HG03571 (cell line): ENCODE results near the gene CDK4.

Experiments
- ATAC-seq: cut with Tn5 transposase; IDR thresholded peaks from one replicate; pipeline ENCODE4 v1.9.1; 2021; ENCODE audit not compliant: unreplicated experiment

Gene CDK4

DNA sequence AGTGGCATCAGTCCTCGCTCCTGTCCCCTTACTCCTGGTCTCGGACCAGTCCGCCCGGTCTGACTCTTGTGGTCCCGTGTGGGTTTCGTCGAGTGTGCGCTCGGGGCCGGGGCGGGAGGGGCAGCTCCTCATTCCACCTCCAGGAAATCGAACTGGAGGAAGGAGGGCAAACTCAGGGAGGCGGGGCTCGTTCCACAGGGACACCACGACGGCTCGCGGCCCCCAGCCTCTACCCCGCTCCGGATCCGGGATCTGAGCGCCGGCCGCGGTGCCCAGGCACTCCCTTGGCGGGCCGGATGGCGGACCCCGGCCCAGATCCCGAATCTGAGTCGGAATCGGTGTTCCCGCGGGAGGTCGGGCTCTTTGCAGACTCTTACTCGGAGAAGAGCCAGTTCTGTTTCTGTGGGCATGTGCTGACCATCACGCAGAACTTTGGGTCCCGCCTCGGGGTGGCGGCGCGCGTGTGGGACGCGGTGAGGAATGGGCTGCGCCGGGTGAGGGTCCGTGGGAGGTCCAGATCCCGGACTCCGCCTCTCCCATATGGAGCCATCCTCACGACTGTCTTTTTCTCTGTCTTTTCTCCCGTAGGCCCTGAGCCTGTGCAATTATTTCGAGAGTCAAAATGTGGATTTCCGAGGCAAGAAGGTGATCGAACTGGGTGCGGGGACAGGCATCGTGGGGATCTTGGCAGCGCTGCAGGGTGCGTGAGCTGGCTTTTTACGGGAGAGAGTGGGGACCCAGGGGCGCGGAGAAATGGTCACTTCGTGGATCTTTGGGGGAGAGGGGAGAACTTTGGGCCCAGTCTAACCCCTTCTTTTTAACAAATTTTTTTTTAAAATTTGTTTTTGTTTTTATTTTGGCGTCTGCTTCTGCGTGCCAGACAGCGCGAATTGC lies 20.6 kb upstream of the CDK4 start, which contains the start of gene EEF1AKMT3:
EEF1AKMT3 (plus strand) TSS at position 186 of the 894 bp plus-strand sequence; CDS start at position 297, 111 bp downstream.
- peak; percentile 33 for ATAC-seq

DNA sequence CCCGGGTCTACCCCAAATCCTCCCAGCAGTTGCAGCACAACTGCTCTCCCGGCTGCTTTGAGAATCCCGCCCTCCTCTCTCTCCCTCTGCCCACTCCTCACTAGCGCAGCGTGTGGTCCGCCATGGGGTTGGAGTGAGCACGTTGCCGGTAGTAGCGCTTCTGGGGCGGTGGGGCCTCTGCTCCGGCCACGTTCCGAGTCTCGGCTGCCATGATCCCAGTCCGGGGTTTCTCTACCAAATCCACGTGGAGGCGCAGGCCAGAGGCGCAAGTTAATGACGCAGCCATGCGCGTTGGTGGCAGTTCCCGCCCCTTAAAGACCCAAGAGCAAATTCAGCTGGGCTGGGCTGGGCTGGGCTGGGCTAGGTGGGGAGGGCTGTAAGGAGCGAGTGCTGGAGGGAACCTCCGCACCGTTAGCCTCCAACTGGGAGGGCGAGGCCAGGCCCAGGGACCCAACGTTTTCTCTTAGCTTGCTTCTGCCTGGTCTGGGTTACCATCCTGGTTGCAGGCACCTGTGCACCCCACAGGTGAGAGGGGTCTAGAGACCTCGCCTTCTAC lies 19.8 kb upstream of the CDK4 start, which contains the start of gene METTL1:
METTL1 (minus strand) TSS at position 233 of the 556 bp plus-strand sequence; CDS start at position 211, 22 bp downstream.
- peak; percentile 79 for ATAC-seq

DNA sequence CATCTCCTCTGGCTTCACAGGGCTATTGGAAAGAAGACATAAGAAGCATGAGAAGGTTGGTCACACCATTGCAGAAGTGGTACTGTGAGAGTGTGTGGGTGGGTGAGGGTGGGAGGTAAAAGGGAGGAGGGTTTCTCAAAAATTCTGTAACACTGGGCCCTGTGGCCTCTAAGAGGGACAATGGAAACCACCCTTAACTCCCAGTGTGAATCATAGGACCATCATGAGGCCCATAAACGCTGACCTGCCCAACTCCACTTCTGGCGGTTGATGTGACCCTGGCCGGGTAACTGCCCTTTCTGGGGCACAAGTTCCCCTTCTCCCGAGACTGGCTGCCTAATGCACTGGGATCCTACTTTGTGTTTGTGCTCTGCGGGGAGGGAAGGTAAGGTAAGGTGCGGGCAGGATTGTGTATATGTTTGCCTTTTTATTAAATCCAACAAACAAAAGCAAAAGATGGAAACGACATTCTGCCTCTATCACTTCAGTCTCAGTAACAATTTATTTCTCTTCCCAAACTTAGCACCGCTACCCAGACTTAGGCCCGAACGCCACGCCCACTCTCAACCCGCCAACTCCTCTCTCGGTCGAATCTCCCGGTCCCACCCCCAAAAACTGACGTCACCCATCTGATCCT lies 19.2 kb upstream of the CDK4 start:
- peak; percentile 68 for ATAC-seq

DNA sequence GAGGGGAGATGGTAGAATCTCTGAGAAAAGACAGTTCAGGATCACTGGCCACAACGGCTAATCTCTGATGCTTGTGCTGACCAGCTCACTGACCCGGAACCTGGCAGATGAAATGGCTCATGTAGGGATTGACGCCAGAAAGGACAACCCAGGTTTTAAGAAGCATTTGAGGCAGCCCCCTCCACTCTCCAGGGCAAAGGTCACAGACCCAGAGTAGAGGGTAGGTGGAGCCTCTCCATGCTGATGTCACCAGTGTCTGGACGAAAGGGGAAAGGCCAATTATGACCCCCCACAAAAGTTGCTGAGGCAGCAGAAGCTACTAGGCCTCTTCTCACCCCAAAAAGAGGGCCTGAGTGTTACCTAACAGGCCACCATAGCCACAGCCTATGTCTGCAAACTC lies 18.6 kb upstream of the CDK4 start:
- ATAC-seq: no peak

DNA sequence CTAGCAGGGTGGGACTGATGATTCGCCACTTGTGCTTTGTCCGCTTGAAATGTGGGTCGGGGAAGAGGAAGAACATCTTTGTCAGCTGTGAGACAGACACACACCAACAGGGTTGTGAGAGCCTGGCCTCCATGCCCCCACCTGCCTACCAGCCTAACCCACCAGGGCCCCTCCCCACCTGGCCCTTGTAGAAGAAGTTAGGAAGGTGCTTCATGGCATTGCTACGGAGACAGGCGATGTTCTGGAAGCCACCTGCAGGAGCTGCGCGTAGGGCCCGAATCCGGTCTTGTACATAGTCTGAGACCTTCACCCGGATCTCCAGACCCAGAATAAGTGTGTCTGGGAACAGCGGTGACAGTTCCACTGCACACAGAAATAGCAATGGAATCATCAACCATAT lies 17.5 kb upstream of the CDK4 start:
- ATAC-seq: no peak

DNA sequence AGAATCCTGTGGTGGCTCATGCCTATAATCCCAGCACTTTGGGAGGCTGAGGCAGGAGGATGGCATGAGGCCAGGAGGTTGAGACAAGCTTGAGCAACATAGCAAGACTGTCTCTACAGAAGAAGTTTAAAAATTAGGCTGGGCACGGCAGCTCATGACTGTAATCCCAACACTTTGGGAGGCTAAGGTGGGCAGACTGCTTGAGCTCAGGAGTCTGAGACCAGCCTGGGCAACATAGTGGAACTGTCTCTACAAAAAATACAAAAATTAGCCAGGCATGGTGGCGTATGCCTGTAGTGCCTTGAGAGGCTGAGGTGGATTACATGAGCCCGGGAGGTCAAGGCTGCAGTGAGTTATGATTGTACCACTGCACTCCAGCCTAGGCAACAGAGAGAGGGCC lies 15.8 kb upstream of the CDK4 start:
- ATAC-seq: no peak

DNA sequence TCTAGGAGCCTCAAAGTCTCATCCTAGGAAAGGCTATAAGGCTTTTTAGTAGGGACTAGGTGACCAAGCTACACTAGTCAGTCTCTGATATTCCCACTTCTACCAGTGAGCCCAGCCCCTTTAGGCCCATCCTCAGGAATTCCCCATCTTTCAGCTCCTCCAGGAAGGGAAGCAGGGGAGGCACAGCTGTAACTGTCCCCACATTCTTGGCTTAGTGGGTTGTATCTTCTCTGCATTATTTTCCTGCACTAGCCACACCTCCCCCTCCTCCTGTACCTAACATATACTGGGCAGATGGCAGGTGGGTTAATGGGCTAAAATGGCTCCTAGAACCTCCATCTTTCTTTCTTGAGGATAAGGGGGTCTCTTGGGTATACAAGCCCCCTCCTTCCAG lies 15.2 kb upstream of the CDK4 start:
- no peak for ATAC-seq

DNA sequence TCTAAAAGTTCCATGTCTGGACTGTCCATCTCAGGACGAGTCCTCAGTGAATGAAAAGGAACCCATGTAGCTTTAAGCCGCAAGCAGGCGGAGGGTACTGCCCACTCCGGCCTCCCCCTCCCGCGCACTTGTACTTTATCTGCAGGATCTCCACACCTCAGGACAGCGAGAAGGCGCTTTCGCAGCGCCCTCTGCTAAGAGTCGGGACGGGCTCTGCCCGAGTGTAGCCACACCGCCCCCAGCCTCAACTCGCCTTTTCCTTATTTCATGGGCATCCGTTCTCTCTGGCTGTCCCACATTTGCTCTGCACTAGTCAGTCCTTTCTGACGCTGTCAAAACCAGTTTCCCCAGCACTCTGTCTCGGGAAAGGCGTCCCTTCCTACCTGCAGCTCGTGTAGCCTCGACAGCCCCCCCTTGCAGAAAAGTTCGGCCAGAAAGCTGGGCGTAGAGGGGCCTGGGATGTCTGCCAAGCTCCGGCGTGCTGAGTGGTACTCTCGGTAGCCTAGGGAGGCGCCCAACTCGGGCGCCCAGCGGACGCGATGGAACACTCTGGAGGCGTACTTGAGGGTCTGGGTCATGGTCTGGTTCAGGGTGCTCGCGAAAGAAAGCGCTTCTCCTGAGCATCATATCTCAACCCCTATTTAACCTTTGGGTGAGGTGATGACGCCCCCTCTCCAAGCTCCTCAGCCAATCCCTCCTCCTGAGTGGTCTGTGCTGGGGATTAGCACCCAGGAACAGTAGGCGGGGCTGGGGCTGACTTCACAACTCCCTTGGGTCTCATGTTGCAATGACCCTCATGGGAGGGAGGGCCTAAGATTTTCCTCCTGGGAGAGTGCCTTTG lies 14.6 kb upstream of the CDK4 start, which contains the start of gene CYP27B1:
CYP27B1 (minus strand) TSS at position 615 of the 841 bp plus-strand sequence; CDS start at position 578, 37 bp downstream.
- ATAC-seq: no peak

DNA sequence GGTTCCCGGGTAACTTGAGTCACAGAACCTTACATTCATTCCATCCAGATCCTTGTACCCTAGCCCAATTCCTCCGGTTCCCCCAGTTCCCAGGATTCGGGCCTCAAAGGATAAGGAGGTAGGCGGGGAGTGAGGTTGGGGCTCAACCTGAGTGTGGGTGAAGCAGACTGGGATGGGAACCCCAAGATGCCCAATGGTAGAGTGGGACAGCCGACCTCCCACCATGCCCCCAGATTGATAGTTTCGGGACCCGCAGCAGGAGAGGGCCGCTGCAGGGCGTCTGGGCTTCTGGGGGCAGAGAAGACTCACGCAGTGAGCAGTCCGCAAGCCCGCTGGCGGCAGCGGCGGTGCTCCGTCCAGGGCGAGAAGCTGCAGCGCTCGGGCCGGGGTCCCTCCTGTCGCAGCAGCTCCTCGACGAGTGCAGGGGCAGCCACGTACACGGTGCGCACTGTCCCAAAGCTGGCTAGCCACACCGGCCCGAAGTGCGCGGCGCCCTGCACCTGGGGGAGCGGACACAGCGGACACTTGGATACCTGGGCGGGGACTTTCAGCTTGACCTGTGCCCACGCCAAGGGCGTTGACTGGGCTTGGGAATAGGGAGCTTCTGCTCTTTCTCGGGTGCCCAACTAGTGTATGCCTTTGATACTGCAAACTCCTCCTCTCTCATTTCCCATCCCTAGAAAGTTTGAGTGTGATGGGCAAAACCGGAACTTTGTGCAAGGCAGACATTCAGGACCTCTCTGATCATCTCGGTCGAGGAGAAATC lies 13.8 kb upstream of the CDK4 start:
- no peak for ATAC-seq

DNA sequence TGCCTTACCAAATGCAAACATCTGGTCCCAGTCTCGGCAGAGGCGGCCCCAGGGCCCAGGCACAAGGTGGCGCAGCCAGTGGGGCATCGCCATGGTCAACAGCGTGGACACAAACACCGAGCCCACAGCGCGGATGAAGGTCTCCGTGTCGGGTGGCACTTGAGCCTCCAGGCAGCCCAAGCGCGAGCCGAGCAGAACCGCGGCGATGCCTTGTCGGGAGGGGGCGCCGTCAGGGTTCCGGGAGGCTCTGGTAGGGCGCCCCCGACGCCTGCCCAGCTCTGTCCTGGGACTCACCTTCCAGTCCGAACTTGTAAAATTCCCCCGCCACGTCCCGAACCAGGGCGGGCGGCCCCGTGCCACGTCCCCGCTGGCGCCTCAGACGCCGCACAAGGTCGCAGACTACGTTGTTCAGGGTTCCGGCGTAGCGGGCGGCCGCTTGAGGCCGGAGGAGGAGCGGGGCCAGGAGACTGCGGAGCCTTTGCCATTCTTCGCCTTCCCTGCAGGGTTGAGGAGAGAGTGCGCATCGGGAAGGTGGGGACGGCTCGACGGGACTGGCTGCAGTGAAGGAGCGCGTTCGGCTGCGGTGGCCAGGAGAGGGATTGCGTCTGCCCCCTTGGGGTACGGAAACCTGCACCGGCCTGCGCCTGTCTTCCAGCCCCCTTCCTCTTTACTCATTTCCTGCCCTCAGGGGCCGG lies 13.0 kb upstream of the CDK4 start:
- no peak for ATAC-seq

DNA sequence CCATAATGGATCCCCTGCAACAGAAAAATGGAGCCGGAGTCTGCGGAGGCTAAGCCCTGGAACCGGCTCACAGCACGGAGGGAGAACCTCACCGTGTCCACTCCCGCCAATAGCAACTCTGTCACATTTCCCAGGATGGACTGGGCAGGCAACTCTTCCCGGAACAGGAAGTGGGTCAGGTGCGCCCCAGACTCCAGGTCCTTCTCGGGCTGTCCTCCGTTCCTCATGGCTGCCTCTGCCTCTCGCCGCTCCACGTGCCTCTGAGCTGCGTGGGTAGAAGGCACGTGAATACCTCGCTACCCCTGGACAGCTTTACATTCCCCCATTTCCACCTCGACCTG lies 12.5 kb upstream of the CDK4 start:
- no peak for ATAC-seq

DNA sequence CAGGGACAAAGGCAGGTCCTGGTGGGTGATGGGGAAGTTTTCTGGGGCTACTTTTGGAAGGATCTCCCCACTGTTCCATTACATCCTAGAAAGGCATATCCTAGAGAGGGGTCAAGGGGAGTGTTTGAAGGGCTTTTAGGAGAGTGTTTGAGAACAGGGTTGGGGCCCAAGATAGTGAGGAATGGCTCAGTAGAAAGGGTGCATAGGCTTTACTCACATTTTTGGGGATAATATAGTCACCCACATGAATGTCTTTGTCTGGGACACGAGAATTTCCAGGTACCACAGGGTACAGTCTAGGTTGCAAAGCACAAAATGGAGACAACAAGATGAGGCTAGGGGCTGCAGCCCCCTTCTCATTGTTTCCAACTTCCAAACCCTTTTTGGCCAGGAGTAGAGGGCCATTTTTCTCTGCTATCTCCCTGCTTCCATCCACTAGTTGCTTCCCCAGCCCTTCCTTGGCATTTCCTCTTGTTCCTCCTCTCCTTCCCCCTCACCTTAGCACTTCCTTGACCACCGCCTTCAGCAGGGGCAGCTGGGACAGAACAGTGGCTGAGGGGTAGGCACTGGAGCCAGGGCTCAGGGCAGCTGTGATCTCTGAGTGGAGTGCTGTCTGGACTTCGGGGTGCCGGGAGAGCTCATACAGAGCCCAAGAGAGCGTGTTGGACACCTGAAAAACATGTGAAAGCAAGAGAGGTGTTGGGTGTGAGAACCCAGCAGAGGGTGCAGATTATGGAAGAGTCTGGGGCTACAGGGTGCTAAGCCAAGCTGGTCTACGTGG lies 12.0 kb upstream of the CDK4 start:
- no peak for ATAC-seq

DNA sequence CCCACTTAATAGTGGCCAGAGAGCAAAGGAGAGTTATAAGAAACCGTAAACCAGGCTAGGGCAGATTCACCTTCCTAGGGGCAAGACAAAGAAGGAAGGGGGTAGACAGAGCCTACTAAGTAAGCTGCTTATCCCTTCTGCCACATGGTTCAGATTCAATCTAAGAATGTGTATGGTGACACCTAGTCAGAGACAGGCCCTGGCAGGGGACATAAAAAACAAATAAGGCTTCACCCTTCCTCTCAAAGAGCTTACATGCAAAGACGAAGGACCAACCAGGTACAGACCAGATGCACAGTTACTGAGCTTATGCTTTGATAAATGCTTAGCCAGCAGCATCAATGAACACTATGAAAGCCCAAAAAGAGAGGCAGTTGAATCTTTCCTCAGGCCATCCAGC lies 10.4 kb upstream of the CDK4 start:
- no peak for ATAC-seq

DNA sequence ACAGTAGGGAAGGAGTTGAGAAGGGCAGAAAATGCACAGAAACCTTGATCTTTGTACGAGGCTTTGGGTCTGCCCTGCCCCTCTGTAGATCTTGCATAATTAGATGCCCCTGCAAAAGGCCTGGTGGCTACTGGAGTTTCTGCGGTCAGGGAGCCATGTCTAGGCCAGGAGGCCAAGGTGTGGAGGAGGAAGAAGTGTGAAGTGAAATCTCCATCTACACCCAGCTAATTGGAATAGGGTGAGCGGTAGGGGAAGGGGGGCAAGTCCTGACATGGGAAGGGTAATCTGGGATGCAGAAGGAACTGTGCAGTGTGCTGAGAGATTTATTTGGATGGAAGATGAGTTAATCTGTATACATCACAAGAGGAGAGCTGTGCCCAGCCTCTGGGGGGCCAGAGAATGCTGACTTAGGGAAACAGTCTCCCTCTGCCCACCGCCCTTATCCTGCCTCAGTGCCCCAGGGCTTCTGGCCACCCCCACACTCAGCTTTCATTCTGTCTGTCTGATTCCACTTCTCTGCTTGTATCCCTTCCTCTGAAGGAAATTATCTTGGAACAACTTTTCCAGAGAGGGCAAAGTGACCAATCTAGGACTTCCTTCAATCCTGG lies 9.4 kb upstream of the CDK4 start:
- ATAC-seq: no peak

DNA sequence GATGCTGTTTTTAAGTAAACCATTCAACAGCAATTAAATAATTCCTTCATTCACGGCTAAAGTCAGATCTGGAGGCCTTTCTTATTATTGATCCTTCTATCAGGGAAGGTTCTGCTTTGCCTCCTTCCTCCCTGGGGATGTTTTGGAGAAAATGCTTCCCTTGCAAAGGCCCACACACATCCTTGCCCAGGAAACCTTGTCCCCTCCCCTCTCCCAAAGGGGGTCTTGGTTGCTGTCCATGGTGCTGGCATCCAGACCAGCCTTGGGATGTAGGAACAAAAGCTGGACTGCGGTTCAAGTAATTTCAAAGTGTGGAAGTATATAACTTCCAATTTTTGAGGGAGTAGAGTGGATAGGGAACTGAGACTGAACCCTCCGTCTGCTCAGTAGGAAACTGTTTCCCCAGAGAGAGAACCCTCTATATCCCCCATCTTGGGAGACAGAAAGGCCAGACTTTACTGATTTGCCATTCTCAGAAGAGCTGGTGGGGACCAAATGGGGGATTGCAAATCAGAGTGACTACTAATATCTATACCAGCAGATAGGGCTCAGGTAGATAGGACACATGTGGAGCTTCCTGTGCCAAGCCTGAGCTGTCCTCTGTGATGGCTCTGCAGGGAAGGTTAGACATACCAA lies 8.4 kb upstream of the CDK4 start:
- no peak for ATAC-seq

DNA sequence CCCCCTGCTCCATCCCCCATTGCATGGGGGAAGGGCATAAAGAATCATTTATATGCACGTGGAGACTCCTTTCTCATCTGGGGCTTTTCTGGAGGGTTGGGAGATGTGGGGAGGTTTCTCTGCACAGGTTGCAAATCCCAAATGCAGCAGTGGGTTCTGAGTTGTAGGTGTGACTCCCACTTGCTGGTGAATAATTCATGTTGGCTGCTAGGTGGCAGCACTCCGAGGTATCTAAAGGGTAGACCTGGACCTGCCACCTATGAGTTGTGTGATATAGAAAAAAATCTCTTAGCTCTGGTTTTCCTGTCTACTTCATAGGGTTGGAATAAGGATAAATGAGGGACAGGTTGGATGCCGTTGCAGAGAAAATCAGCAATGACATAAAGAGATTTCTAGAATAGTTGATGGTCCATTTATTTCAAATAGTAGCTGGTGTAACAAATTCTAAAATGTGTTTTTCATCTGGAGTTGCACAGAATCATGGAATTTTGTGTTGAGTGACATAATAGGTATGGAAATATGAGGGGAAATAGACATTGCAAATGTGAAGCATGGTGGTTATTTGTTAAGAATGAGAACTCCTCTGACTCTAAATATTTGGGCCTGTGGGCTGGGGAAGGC lies 7.4 kb upstream of the CDK4 start:
- ATAC-seq: no peak

DNA sequence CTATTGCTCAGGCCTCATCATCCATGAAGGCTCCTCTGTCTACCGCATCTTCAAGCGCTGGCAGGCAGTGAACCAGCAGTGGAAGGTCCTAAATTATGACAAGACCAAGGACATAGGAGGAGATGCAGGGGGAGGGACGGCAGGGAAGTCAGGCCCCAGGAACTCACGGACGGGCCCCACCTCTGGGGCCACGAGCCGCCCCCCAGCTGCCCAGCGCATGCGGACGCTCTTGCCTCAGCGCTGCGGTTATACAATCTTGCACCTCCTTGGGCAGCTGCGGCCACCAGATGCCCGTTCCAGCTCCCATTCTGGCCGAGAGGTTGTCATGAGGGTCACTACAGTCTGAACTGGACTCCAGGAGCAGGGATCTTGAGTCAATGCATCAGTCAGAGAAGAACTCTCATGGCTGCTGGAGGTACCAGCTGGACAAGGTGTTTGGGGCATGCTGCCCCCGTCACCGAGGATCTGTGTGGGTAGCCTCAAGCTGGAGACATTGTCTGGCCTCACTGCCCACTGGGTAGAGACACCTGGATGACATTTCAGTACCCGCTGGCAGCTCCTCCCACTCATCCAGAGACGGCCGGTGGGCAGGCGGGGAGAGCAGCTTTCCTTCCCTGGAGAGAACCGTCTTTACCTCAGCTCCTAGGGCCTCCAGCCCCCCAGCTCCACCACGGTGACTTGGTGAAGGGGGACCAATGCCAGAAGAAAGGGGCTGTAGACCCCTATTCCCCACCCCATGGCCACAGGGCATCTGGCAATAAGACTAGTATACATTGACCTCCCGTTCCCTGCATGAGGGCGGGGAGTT lies 6.6 kb upstream of the CDK4 start:
- no peak for ATAC-seq
